ENCODE data around the gene NDUFB7.

The NDUFB7 gene

GRCh38 chr19:14519245-14519859 is 52.5 kb downstream of the NDUFB7 start:
- no peak for DNase-seq

- peak; percentile 78 for DNase-seq
Observed at GRCh38 chr19:14517840-14518505, 53.9 kb downstream of the NDUFB7 start, which contains the start of gene DNAJB1. TSS of gene DNAJB1 (minus strand) at chr19:14518397. CDS start at chr19:14518349, 48 bp downstream.

DNA sequence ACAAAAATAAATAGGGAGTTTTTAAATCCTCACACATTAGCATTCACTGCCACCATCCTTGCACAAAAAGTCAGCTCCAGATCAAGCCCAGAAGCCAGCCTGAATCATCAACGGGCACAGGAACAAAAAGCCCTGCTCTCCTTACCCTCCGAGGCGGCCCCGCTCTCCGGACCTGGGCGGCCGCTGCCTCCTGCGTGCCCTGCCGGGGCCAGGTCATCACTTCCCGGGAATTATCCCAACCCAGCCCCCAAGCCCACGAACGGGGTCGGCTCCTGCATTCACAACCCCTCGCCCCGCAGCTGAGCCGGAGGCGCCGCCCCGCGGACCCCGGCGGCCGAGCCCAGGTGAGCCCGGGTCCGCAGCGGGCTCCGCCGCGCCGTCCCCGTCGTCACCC is 54.4 kb downstream of the NDUFB7 start:
- DNase-seq: no peak

GRCh38 chr19:14516746-14517438 is 55.0 kb downstream of the NDUFB7 start:
- DNase-seq: peak; percentile 30
